H1 (cell line): ENCODE results near the gene GABARAPL1. TPM values are rescaled to one million over a fixed set of nuclear protein-coding genes. Genes with fewer than 3 reads are reported as not detected.

Source experiments
- ASH2L ChIP-seq: fragments of 200-600, 300-600 bp; sonication (generic); IDR thresholded peaks from one replicate; pipeline ENCODE4 v1.7.1; 2017; ENCODE audit warnings: low read length
- BRCA1 ChIP-seq: IDR thresholded peaks from 2 replicates; pipeline ENCODE4 v1.6.1; 2012; ENCODE audit warnings: low read depth, low read length, improper control_type of control experiment
- CHD1 ChIP-seq: IDR thresholded peaks from 2 replicates; pipeline ENCODE4 v1.6.1; 2012; ENCODE audit warnings: low read depth, low read length, improper control_type of control experiment
- CTBP2 ChIP-seq: IDR thresholded peaks from 2 replicates; pipeline ENCODE4 v1.7.0; 2011; ENCODE audit warnings: borderline replicate concordance, mild to moderate bottlenecking, moderate library complexity, mixed read lengths, low read length; ENCODE audit not compliant: insufficient read depth, insufficient read length
- EP300 ChIP-seq, 2 experiments: IDR thresholded peaks; 1 replicate in 1 of 2; 2 replicates in 1 of 2; pipeline ENCODE4 v1.6.1; 2011 to 2012; ENCODE audit warnings: low read depth in 2 of 2, low read length in 2 of 2, mild to moderate bottlenecking in 2 of 2, borderline replicate concordance in 1 of 2, inconsistent platforms in 1 of 2, moderate library complexity in 1 of 2
- FOSL1 ChIP-seq: IDR thresholded peaks from 2 replicates; pipeline ENCODE4 v1.6.1; 2011; ENCODE audit warnings: mild to moderate bottlenecking, low read depth, low read length, moderate library complexity; ENCODE audit not compliant: insufficient read depth
- GABPA ChIP-seq: IDR thresholded peaks from 2 replicates; pipeline ENCODE4 v1.6.1; 2011; ENCODE audit warnings: mild to moderate bottlenecking, low read length, moderate library complexity, borderline replicate concordance; ENCODE audit not compliant: insufficient read depth
- HDAC2 ChIP-seq, 2 experiments: fragments of 300-600 bp in 1 of 2; sonication (generic) in 1 of 2; IDR thresholded peaks; 2 replicates each; pipeline ENCODE4 v1.6.1; 2011 to 2012; ENCODE audit warnings: low read depth in 2 of 2, low read length in 2 of 2, mild to moderate bottlenecking in 2 of 2, moderate library complexity in 2 of 2, borderline replicate concordance in 1 of 2, inconsistent platforms in 1 of 2
- JUND ChIP-seq: IDR thresholded peaks from 2 replicates; pipeline ENCODE4 v1.6.1; 2011; ENCODE audit warnings: mild to moderate bottlenecking, improper control_type of control experiment, low read length
- KDM1A ChIP-seq: fragments of 200-600, 300-600 bp; sonication (generic); IDR thresholded peaks from 2 replicates; pipeline ENCODE4 v1.7.1; 2016; ENCODE audit warnings: mild to moderate bottlenecking, low read length, borderline replicate concordance
- KDM4A ChIP-seq: IDR thresholded peaks from one replicate; pipeline ENCODE4 v1.7.1; 2012; ENCODE audit warnings: low read depth, mild to moderate bottlenecking, moderate library complexity, low read length, inconsistent platforms; ENCODE audit not compliant: severe bottlenecking
- KDM5A ChIP-seq: fragments of 200-600 bp; IDR thresholded peaks from 2 replicates; pipeline ENCODE4 v1.7.1; 2012; ENCODE audit warnings: mild to moderate bottlenecking, low read length, inconsistent platforms, mixed read lengths
- PHF8 ChIP-seq: fragments of 200-600 bp; sonication (generic); conservative IDR thresholded peaks from 2 replicates; pipeline ENCODE4 v1.7.1; 2012; ENCODE audit warnings: low read depth, mild to moderate bottlenecking, inconsistent platforms, low read length, moderate library complexity
- POU5F1 ChIP-seq: IDR thresholded peaks from 2 replicates; pipeline ENCODE4 v1.6.1; 2011; ENCODE audit warnings: low read depth, mild to moderate bottlenecking, low read length, moderate library complexity
- RBBP5 ChIP-seq: IDR thresholded peaks from 2 replicates; pipeline ENCODE4 v1.7.1; 2012; ENCODE audit warnings: low read depth, mild to moderate bottlenecking, inconsistent platforms, low read length, moderate library complexity, borderline replicate concordance
- SIN3A ChIP-seq, 2 experiments: IDR thresholded peaks in 1 of 2; conservative IDR thresholded peaks in 1 of 2; 2 replicates each; pipeline ENCODE4 v1.6.1; 2011 to 2012; ENCODE audit warnings: low read length in 2 of 2, improper control_type of control experiment in 1 of 2, low read depth in 1 of 2, mild to moderate bottlenecking in 1 of 2
- SIRT6 ChIP-seq: IDR thresholded peaks from one replicate; pipeline ENCODE4 v1.7.1; 2012; ENCODE audit warnings: low read length, inconsistent platforms
- SP1 ChIP-seq: IDR thresholded peaks from 2 replicates; pipeline ENCODE4 v1.6.1; 2011; ENCODE audit warnings: low read depth, low read length
- TAF7 ChIP-seq: optimal IDR thresholded peaks from 2 replicates; pipeline ENCODE3; 2011; ENCODE audit warnings: low read depth, mild to moderate bottlenecking, inconsistent platforms, low read length, moderate library complexity, borderline replicate concordance
- TEAD4 ChIP-seq: IDR thresholded peaks from 2 replicates; pipeline ENCODE4 v1.6.1; 2012; ENCODE audit warnings: low read depth, low read length, inconsistent platforms, mixed read lengths
- YY1 ChIP-seq: IDR thresholded peaks from 2 replicates; pipeline ENCODE4 v1.6.1; 2011; ENCODE audit warnings: low read depth, mild to moderate bottlenecking, low read length
- ZNF274 ChIP-seq: IDR thresholded peaks from 2 replicates; pipeline ENCODE4 v1.7.0; 2012; ENCODE audit warnings: low read length, borderline replicate concordance; ENCODE audit errors: extremely low read depth
- polyA plus RNA-seq, 7 experiments: library from polyadenylated mRNA; depleted of rRNA in 3 of 7; stranded (reverse) in 5 of 7; unstranded in 2 of 7; fragments of >200 nt in 5 of 7; fragments of 200-250 nt in 2 of 7; gene quantifications; 1 replicate in 5 of 7; 2 replicates in 1 of 7; 4 replicates in 1 of 7; pipeline versions ENCODE4 v1.2.1 to v1.2.3, GENCODE V29; 2011 to 2013; ENCODE audit warnings: missing spikeins in 2 of 7, mixed read lengths in 2 of 7
- total RNA-seq: library from RNA; stranded (reverse); fragmentation: NEBNext Ultra II Directional; extraction: Animal tissue kit (Norgen Biotek cat#: 25700); gene quantifications from 2 replicates; pipeline ENCODE4 v1.2.1, GENCODE V29; 2021
- TF ChIP-seq, protein P1 (sequence below): IDR thresholded peaks from 2 replicates; pipeline ENCODE4 v1.6.1; 2012; ENCODE audit warnings: inconsistent platforms

GABARAPL1 gene
- total and polyA plus RNA-seq, 2 of the 8 experiments (the other 6 are each of a cell fraction or from before 2014, with no cell fraction given): 56.1 to 87.9 TPM

- TF ChIP-seq HDAC2 (IDR thresholded peaks at IDR 0.05; ENCODE audit: borderline replicate concordance in 1 of 2, low read depth in 2 of 2, low read length in 2 of 2) (no peak), POU5F1 (no peak), KDM4A (no peak), YY1 (no peak), GABPA (no peak), RBBP5 (no peak), KDM5A (no peak), SP1 (no peak), PHF8 (no peak), ZNF274 (no peak), CHD1 (no peak; the same call in 1 of the 2 replicates), TEAD4 (0 out of 2 replicates have a peak, but pooled peaks have one; percentile 44), CTBP2 (no peak), SIN3A (conservative IDR thresholded peaks at IDR 0.05 in 1 of 2, IDR thresholded peaks at IDR 0.05 in 1 of 2; ENCODE audit: low read depth in 1 of 2, low read length in 2 of 2) (no peak), TAF7 (peak; percentile 47), BRCA1 (no peak), EP300 (IDR thresholded peaks at IDR 0.05; ENCODE audit: borderline replicate concordance in 1 of 2, low read depth in 2 of 2, low read length in 2 of 2) (no peak), FOSL1 (no peak), SIRT6 (no peak), JUND (no peak; the same call in none of the 2 replicates), KDM1A (no peak), ASH2L (peak; percentile 25)
- TF ChIP-seq, protein P1, sequence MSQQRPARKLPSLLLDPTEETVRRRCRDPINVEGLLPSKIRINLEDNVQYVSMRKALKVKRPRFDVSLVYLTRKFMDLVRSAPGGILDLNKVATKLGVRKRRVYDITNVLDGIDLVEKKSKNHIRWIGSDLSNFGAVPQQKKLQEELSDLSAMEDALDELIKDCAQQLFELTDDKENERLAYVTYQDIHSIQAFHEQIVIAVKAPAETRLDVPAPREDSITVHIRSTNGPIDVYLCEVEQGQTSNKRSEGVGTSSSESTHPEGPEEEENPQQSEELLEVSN: 0 out of 2 replicates have a peak, but pooled peaks have one; percentile 15
Measured at GRCh38 chr12:10211940-10212738, 538 bp upstream of the GABARAPL1 start (continued).
